HG02588 (cell line): ENCODE results near the gene PYGM.

Source experiments
- ATAC-seq: cut with Tn5 transposase; IDR thresholded peaks from one replicate; pipeline ENCODE4 v1.9.1; 2021; ENCODE audit warnings: mild to moderate bottlenecking, moderate library complexity; ENCODE audit not compliant: unreplicated experiment

The PYGM gene

GRCh38 chr11:64754919-64755662 is 4.7 kb downstream of the PYGM start:
- ATAC-seq: no peak

DNA sequence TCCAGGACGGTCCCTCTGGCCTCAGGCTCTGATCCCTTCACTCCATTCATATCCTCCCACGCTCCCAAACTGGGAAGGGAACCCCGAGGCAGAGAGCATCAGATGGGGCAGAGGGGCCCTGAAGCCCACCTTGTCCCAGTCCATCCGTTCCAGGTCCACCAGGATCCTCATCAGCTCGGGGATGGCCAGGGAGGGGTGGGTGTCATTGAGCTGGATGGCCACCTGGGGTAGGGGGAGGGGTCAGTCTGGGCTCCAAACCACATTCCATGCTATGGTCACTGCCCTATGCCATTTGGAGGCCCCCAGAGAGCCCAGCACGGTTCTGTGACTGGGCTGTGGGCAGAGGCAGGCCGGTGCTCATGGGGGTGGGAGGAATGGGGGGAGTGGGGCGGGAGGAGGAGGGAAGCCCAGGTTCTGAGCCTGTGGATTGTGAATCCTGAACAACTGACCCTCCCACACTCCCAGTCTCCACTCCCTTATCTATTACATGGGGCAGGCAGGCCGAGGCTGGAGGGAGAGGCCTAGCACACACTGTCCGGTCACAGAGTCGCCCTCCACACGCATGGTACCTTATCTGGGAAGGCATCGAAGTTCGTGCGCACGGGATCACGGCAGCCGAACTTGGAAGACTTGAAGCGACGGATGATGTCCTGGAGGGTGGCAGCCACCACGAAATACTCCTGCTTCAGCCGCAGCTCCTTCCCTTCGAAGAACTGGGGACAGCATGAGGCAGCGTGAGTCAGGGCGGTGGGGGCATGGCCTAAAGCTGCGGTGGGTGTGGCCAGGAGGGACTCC is 5.5 kb downstream of the PYGM start:
- ATAC-seq: no peak

DNA sequence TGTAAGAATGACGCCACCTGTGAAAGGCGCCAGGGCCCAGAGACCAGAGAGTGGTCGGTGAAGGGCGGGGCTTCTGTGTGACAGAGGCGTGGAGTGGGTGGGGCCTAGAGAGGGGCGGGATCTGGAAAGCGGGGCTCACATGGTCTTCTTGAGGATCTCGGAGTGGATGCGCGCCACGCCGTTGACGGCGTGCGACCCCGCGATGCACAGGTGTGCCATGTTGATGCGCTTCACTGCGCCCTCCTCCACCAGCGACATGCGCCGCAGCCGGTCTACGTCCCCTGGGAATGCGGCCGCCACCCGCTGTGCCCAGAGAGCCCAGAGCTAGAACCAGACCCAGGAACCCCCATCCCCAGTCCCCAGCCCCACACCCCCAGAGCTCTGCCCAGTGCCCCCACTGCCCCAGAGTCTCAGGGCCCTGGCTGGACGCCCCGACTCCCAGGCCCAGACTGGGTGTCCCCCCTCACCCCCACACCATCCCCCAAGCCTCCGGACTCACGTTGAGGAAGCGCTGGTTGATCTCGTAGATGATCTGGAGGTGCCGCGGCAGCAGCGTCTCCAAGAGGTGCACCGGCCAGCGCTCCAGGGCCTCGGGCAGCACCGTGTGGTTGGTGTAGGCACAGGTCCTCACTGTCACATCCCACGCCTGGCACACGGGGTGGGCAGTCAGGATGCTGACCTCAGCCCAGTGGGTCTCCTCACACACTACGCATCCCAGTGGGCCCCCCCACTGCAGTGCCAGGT is 6.2 kb downstream of the PYGM start:
- no peak for ATAC-seq

DNA sequence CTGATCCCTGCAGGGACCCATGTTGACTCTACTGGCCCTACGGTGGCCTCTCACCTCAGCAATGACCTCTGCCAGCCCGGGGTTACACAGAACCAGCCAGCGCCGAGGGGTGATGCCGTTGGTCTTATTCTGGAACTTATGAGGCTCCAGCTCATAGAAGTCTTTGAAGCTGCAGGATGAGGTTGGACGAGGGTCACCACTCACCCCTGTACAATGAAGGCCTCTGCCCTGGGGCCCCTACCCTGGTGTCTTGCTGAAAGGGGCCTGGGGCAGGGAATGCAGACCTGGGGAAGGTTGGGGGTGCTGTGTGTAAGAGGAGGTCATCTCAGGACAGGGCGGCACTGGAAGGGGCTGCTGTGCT is 6.8 kb downstream of the PYGM start:
- no peak for ATAC-seq

GRCh38 chr11:64752175-64752970 is 7.4 kb downstream of the PYGM start:
- ATAC-seq: no peak

DNA sequence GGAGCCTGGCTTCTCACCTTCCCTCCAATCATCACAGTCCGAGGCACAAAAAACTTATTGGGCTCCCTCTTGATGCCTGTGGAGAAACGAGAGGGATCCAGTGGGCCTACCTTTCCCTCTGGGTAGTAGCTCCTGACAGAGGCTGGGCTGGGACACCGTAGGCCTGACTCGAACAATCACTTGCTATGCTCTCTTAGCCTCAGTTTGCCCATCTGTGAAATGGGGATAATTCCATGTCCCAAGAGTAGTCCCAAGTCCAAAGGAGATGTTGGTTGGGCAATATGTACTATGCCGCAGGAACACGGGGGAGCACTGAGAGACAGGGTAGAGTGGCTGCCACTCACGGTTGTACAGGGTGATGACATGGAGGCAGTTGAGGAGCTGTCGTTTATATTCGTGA is 8.2 kb downstream of the PYGM start:
- ATAC-seq: no peak

DNA sequence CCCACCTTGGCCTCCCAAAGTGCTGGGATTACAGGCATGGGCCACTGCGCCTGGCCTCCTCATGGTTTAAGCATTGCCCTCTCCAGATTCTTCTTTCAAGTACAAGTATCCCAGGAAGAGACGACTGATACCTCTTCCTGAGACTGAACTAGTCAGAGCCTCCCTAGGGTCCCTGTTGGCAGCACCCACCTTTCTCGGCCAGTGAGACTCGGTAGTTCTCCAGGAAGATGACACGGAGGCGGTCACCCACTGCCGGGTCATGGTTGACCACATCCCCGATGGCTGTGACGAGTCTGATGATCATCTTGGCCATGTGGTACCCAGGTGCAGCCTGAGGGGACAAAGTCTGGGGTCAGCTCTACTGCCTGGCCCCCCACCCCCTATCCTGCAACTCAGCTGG is 8.6 kb downstream of the PYGM start:
- no peak for ATAC-seq

- ATAC-seq: no peak
These were observed 9.3 kb downstream of the PYGM start for GRCh38 chr11:64750361-64751054.

DNA sequence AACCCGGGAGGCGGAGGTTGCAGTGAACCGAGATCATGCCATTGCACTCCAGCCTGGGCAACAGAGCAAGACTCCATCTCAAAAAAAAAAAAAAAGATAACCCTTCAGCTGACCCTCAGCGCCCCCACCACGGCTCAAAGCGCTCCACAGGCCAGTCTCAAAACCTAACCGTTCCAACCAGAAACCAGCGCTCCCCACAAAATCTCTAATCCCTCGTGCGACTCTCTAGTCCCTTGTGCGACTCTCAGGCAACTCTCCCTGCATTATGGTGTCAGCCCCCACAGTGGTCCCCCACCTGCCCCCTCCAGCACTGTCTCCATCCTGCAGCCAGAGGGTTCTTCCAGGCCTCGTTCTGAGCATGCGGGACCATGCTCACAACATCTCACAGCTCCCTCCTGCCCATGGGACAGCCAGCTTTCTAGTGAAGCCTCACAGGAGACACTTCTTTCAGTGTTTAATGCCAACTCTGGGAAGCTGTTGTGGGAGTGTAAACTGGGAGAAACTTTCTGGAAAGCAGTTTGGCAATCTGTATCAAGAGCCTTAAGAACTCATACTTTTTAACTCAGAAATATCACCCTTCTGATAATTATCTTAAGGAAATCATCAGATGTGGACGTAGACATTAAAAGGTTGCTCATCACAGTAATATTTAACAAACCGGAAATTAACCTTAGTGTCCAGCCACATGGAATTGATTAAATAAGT is 11.7 kb downstream of the PYGM start:
- ATAC-seq: no peak

GRCh38 chr11:64746486-64746885 is 13.3 kb downstream of the PYGM start:
- ATAC-seq: no peak

DNA sequence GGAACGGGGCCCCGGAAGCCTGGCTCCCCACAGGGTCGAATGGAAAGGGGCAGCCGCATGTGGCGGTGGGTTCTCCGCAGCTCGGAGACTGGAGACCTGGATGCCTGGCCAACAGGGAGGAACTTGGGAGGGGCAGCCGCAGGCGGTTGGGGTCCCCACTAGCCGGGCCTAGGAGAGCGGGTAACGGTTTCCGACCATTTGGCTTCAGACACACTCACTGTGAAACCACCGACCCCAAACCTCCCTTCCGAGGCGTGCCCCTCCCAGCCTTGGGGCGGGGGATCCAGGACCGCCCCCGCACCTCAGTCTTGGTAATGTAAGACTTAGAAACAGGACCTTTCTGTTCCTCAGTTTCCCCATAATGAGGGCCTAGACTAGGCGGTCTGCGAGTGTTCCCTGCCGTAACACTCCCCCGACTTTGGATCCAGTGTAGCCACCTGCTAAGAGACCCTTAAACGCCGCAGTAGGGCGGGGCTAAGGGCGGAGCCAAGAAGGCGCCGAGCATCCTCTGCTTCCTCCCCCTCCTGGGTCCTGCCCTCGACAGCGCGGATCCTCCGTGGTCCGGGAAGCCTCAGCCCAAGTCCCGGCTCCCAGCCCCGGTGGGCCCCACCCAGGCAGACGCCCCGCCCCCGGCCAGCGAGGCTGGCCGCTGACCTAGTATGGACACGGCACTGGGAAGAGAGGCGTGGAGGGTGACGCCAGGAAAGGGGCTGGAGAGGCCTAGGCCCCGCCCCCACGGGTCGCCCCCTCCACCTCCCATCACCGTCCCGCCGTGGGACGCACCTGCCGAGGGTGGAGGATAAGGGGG is 14.0 kb downstream of the PYGM start:
- no peak for ATAC-seq

GRCh38 chr11:64745189-64745520 is 14.6 kb downstream of the PYGM start:
- ATAC-seq: no peak

DNA sequence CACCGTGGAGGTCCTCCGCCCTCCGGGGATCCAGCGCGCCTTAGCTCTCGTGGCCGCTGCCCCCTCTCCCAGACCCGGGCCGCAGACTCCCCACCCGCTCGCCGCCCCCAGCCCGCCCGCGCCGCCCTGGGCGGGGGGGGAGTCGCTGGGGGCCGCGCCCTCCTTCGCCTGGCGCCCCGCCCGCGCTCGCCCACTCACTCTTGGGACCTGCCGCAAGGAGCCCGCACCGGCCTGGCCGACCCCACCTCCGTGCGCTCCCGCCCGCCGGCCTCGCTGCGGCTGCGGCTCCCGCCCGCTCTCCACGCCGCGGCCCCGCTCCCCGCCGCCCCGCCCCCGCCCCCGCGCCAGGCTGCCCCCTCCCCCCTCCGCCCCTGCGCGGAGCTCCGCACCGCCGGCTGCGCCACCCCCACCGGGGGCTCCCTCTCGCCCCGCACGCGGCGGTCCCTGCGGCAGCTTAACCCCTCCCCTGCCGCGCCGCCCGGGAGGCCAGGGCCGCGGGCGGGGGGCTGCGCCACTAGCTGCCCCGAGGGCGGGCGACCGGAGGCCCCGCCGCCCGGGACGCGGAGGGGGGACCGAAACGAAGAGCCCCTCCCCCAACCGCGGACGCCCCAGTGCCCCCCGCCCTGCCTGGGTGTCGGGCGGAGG is 15.1 kb downstream of the PYGM start:
- ATAC-seq: no peak

GRCh38 chr11:64743591-64744543 is 15.9 kb downstream of the PYGM start, which contains the start of gene RASGRP2:
RASGRP2 (minus strand) TSS chr11:64744142; CDS start chr11:64742866, 1,276 bp downstream.
- ATAC-seq: no peak

- no peak for ATAC-seq
These were observed 16.7 kb downstream of the PYGM start for GRCh38 chr11:64742889-64743590.

- no peak for ATAC-seq
These were observed 17.5 kb downstream of the PYGM start for GRCh38 chr11:64742087-64742888.
